Epithelial cell of proximal tubule (primary cell): ENCODE results near the gene SQSTM1. TPM values are rescaled to one million over a fixed set of nuclear protein-coding genes. Genes with fewer than 3 reads are reported as not detected.

ENCODE experiments used
- DNase-seq: peaks from one replicate; pipeline ENCODE4 v3.0.0-alpha.2; 2011; ENCODE audit warnings: low read depth
- H3K4me3 ChIP-seq: 2 replicates; pipeline ENCODE4 v1.5.1; 2011; ENCODE audit warnings: low read depth, mild to moderate bottlenecking, low read length
- CTCF ChIP-seq: conservative IDR thresholded peaks from 2 replicates; pipeline ENCODE4 v1.5.1; 2012; ENCODE audit warnings: low read depth, mild to moderate bottlenecking, low read length
- total RNA-seq: library from RNA; depleted of rRNA; stranded (reverse); fragments of >200 nt; gene quantifications from 2 replicates; pipeline ENCODE4 v1.2.3, GENCODE V29; 2015

Gene SQSTM1
- total RNA-seq, 1 donor from 2014 or later, result 233 TPM

- TF ChIP-seq CTCF, result no peak
- H3K4me3 ChIP-seq, result no peak overlapping the region
- DNase-seq, result no peak
Measured at GRCh38 chr5:179874536-179875292, 54.0 kb downstream of the SQSTM1 start.

- no peak for DNase-seq
- no peak for TF ChIP-seq CTCF
- H3K4me3 ChIP-seq, result no peak overlapping the region
Measured at GRCh38 chr5:179875741-179876609, 55.3 kb downstream of the SQSTM1 start.

- DNase-seq, result no peak
Measured at GRCh38 chr5:179876610-179876952, 55.9 kb downstream of the SQSTM1 start.

GRCh38 chr5:179878222-179879002 lies 57.7 kb downstream of the SQSTM1 start:
- no peak overlapping the region for H3K4me3 ChIP-seq
- no peak for TF ChIP-seq CTCF
- DNase-seq, result no peak

More at GRCh38 chr5:179876610-179876952, 55.9 kb downstream of the SQSTM1 start:
- H3K4me3 ChIP-seq, result no peak overlapping the region
- no peak for TF ChIP-seq CTCF

GRCh38 chr5:179879003-179879689 lies 58.4 kb downstream of the SQSTM1 start:
- no peak for DNase-seq
- no peak for TF ChIP-seq CTCF
- no peak overlapping the region for H3K4me3 ChIP-seq

- no peak for DNase-seq
- no peak overlapping the region for H3K4me3 ChIP-seq
- no peak for TF ChIP-seq CTCF
Measured at GRCh38 chr5:179879690-179880010, 58.9 kb downstream of the SQSTM1 start.
